GM03348 (cell line): ENCODE results near the gene EMILIN1.
"Not testable (repeated sequence)": the region's sequence is repeated elsewhere in the genome, so short reads cannot be mapped to it uniquely, and the experiment has no call there.

Experiments
- DNase-seq: peaks from one replicate; pipeline ENCODE4 v3.0.0; 2012; ENCODE audit warnings: low spot score

EMILIN1 gene

DNA sequence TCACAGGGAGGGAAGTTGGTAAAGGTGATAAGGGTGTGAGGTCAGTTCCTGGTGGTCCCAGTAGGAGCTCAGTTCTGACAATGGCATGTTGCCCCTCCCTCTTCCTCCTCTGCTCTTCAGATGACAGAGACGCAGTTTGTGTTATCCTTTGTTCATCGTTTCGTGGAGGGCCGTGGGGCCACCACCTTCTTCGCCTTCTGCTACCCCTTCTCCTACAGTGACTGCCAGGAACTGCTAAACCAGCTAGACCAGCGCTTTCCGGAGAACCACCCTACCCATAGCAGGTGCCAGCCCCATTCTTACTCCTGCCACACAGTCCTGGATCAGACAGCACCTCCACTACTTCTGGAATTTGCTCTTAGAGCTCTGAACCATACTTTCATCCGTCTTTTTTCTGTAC is 24.6 kb upstream of the EMILIN1 start:
- DNase-seq = no peak

DNA sequence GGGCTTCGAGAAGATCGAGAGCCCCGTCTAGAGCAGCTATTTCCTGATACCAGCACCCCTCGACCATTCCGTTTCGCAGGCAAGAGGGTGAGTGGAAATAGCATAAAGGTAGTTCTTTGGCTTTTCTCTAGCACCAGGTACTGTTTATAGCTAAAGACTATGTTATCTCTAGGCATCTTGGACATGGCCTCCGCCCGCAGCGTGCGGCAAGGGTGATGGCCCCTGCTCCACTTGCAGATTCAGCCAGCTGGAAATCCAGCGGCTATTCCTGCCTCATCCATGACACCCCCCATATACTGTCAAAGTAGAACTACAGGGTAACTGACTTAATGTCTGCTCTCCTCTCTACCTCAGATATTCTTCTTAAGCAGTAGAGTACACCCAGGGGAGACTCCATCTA is 23.7 kb upstream of the EMILIN1 start:
- DNase-seq = no peak

DNA sequence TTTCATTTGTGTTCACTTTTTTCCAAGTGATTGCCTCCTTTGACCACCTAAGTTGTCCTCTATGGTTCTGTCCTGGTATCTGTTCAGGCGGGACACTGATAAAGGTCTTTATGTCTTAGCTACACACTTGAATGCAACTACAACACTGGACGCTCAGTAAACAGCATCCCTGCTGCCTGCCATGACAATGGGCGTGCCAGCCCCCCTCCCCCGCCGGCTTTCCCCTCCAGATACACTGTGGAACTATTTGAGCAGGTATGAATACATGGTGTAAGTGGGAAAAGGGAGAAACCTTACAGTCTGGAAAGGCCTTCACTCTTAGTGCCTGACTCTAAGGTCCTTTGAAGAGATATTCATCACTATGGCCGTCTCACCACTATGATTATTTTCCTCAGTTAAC is 21.2 kb upstream of the EMILIN1 start:
- DNase-seq = no peak

DNA sequence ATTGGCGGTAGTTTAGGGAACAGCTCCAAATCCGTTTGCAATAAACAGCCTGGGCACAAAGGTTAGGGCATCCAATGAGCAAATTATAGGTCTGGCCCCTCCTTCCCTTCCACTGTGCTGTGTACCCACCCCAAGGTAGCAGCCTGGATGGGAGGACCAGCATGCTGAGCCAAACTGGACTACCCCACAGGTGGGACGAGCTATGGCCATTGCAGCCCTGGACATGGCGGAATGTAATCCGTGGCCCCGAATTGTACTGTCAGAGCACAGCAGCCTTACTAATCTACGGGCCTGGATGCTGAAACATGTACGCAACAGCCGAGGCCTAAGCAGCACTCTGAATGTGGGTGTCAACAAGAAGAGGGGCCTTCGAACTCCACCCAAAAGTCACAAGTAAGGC is 20.2 kb upstream of the EMILIN1 start:
- no peak for DNase-seq

DNA sequence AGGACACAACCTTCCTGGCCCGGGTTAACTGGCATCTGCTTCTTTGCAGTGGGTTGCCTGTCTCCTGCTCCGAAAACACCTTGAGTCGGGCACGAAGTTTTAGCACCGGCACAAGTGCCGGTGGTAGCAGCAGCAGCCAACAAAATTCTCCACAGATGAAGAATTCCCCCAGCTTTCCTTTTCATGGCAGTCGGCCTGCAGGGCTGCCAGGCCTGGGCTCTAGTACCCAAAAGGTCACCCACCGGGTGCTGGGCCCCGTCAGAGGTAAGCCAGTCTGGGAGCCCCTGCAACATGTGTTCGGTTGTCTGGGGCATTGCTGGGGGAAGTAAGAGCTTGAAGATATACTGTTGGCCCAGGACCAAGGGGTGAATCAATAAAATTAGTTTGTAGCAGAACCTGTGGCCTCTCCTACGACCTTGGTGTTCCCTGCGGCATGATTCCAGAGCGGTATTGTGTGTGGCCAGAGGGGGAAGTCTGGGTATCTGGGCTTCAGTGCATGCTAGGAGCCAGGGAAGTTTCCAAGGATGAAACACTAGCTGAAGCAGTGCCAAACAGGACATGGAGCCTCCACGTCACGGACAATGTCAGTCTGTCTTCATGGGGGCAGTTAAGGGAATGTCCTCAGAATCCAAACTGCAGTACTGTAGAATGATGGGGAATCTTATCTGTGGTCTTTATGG is 19.1 kb upstream of the EMILIN1 start:
- no peak for DNase-seq

DNA sequence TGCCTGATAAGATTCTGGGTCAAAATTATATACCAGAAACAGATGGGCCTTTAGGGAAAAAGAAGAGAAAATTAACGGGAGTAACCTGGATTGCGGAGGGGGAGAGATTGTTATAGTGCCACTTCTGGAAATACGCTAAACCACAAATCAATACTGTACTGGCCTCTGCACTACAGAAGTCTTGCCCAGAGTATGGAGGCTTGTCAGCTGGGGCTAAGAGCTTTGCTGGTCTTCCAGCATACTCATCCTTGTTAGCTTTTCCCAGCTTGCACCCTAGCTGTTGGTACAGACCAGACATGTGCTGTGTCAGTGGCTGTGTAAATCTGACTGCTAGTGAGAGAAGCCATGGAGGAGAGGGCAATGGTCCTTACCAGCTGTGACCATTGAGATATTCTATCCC is 18.1 kb upstream of the EMILIN1 start:
- DNase-seq = no peak

DNA sequence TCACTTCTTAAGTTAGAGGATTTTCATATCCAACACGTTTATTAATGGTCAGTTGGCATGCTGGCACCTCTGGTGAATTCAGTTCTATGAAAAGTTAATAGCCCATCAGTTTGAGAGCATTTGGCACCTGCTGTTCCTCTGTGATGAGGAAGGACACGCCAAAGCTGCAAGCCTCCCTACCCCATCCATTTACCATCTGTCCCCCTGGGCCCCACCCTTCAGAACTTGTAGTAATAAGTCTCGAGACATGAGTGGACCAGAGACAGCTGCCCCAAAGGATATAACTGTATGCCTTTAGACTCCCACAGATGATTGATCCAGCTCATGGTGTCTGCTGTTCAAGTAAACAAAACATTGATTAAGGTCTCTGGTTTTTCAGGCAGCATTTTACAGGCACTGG is 13.3 kb upstream of the EMILIN1 start:
- no peak for DNase-seq

DNA sequence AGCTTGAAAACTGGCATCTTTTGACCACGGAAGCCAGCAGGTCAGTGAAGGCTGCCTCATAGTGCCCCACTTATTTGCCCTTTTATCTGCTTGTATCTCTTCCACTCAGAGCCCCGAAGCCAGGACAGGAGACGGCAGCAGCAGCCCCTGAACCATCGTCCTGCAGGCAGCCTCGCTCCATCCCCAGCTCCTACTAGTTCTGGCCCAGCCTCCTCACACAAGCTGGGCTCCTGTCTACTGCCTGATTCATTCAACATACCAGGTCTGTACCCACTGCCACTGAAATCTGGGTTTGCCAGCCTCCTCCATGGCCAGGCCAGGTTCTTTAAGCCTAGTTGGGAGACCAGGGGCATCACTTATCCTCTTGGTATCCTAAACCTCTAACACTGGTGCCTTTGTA is 11.0 kb upstream of the EMILIN1 start:
- no peak for DNase-seq

DNA sequence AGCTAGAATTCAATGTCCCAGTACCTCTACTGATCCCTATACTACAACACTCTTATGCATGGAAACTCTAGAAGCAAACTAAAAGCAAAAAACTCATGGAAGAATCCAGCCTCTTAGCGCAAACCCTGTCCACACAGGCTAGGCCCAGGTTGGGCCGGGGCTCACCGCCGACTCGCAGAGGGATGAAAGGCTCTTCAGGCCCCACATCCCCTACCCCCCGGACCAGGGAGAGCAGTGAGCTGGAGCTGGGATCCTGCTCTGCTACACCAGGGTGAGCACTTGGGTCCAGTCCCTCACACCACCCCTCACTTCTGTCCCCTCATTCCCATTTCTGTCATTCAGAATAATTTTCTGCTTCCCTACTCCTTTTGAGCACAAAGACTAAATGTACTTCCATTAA is 9.0 kb upstream of the EMILIN1 start:
- no peak for DNase-seq

DNA sequence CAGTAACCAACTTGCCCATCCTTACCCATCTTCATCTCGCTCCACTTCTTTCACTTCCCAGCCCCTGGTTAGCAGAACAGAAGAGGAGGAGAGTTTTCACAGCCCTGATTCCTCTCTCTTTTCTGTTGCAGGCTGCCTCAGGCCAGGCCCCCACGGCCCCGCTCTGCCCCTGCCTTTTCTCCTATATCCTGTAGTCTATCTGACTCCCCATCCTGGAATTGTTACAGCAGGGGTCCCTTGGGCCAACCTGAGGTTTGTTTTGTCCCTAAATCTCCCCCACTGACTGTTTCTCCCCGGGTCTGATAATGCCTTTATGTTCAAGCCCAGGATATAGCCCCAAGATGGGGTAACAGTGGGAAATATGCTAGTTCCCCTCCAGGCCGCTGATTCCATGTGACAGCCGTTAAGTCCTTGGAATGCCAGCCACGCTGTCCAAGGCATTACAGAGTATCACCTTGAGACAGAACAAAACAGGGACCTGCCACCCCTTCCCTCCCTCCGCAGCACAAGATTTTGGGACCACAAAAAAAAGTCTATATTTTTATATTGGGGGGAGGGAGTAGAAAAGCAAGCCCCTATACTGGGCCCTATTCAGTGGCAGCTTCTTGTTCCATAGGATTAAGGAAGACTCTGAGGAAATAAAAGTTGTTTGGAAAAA is 8.3 kb upstream of the EMILIN1 start:
- DNase-seq = no peak

DNA sequence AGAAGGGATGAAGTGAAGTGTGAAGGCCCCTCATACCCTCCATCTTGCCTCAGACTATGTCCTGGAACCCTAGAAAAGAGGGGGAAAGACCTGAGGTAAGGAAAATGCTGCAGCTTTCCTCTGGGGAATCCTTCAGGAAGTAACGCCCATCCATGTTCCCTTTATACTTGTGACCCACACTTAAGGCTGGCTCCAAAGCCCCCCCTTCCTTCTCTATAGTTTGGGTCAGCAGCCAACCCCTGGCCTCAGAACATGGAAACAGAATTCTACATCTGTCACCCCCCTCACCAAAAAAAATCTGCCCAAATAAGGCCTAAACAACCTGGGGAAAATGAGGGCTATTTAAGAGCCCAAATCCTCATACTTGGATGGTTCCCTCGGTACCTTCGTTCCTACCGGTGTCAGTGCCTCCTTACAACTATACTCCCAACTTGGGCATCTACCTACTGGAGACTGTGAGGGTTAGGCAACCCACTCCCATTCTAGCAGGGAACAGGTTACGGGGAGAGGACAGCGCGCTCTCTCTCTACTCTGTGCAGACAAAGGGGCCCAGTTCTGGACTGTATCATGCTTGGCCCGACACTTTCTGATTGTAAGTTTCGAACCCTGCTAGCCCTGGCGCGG is 7.7 kb upstream of the EMILIN1 start:
- no peak for DNase-seq

DNA sequence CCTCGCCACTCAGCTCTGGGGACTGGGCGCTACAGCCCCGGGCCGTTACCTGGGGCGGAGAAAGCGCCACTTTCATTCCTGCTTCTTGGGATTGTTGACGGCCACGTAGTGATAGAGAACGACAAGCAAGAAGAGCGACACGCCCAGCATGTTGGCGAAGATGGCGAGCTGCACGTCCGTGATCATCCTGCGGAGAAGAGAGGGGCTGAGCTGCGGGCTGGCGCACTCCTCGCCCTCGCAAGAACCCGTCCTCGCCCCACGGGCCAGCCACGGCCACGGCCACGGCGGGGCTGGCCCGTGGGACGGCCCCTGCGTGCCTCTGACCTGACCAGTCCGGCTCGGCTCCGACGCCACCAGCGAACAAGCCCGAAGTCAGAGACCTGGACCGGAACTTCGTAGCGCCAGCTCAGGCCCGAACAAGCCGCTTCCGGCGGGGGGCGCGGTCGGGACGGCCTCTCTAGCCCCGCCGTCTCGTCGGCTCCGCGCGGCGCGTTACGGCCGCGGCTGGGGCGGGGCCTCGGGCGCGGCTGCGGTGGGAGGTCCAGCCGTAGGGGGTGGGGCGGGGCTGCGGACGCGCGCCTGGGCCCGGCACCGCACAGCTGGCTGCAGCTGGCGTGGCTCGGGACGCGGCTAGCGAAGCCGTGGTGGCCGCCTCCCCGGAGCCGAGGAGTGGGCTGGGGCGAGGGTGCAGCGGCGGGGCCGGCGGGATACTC is 7.0 kb upstream of the EMILIN1 start, which contains the start of gene OST4:
TSS of gene OST4 (minus strand) at position 378 of the 713 bp plus-strand sequence.
- DNase-seq = peak; percentile 97

DNA sequence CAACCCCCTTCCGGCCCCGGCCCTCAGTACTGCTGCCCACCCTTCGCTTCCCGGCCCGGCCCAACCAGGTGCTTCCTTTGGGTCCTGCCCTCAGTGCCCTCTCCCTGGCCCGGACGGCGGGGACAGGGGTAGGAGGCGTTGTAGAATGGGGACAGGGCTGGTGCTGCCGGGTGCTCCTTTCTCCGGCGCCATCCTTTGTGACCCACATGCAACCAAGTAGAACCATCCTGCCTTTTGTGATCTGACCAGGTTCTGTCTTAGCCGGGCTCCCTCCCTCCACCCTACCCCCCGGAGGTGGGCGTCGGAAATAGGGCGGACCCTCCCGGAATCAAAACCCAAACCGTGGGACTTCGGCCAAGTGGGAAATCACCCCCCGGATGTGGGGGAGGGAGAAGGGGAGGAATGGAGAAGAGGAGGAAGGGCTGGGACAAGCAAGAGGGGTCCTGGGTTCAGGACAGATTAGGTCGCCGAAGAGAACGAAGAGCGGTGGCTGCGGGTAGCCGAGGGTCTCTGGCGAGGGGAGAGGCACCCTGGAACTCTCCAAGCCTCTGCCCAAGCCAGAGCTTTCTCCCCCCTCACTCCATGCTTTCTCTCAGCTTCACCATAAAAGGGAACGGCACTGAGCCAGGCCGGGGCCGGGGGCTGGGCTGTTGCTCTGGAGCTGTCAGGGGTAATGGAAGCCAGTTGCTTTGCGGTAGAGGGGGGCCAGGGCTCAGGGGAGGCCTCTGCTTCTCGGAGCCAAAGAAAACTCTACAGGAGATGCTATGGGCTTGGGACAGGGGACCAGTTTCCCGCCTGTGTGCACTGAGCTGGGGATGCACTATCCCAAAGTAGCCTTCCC is 6.2 kb upstream of the EMILIN1 start:
- peak; percentile 25 for DNase-seq

DNA sequence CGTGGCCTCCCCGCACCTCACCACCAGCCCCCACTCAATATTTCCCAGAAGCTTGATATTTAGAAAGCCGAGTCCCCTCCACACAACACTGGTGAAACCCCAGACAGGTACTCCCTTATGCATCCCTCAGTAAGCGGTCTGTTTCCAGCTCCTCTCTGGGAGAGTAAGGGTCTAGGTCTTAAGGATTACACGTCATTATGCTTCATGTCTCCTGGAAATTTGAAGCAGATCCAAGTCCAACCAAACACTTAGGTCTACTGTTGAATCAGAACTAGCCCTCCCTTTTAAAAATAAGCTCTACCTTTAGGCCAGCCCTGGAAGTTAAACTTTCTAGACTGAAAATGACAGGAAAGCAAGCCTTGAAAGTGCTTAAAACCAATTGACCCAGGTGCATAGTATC is 5.5 kb upstream of the EMILIN1 start:
- no peak for DNase-seq

DNA sequence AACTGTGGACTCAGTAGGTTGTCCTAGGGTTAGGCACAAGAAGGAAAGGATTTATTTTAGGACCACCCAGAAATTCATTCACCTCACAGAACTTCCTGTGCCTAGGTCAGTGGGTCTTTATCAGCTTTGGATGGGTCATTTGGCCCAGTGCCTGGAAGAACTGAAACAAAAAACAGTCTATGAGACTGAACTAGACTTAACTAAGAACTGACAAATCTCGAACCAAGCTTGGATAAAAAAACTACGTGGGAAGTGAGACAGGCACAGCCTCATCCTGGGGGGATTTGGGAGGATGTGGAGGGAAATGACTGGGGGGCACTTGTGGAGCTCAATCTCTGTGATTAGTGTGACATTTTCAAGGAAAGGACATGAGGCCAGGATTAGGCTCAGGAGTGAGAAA is 4.6 kb upstream of the EMILIN1 start:
- DNase-seq = no peak

DNA sequence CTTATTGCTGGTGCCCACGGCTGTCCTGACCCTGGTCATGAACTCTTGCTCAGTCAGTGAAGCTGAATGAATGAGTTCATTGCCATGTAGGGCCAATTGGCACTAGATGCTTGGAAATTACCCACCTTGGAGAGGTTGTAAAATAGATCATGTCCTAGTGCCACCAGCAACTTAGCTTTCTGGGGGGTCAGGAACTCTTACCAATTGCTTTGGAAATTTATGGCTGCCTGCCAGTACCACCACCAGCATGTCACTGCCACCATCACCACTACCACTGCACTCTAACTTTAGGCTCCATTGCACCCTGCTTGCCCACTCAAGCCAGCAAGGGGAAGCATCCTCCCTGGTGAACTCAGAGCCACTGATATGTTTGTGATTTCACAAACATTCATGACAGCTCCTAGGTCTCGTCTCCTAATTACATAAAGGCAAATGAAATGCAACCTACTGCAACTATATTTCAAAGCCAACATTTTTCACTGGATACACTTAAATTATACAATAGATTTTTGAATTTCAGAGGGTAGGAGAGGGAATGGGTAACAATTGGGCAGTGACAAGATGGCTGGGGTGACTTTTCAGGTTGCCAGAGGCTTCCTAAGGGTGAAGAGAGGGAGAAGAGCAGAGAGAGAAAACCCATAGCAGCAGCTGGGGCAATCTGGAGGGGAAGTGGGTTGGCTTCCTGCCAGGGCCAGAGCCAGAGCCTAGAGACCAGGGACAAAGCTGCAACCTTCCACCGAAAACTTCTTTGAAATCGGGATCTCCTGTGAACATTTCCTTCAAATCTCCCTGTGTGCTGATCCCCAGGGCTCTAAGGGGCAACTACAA is 3.5 kb upstream of the EMILIN1 start:
- no peak for DNase-seq

DNA sequence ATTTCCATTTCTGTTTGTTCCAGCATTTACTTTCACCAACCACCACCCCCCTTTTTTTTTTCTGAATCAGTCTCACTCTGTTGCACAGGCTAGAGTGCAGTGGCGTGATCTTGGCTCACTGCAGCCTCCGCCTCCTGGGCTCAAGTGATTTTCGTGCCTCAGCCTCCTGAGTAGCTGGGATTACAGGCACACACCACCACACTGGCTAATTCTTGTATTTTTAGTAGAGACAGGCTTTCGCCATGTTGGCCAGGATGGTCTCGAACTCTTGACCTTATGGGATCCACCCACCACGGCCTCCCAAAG is 2.9 kb upstream of the EMILIN1 start:
- DNase-seq = not testable (repeated sequence)

DNA sequence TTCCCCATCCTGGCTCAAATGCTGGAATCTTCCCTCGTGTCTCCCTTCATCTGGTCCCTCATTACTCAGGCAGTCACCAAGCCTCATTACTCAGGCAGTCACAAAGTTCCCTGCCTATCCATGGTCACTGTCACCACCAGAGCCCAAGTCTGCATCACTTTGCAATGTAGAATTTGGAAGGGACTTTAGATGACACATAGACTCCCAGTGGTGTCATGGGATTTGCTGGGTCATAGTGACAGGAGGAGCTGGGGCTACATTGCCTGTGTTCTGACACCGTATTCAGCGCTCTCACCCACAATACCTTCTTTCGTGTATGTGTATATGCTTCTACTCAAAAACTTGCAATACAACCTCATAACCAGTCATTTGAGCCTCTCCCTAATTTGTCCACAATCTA is 2.1 kb upstream of the EMILIN1 start:
- DNase-seq = no peak

DNA sequence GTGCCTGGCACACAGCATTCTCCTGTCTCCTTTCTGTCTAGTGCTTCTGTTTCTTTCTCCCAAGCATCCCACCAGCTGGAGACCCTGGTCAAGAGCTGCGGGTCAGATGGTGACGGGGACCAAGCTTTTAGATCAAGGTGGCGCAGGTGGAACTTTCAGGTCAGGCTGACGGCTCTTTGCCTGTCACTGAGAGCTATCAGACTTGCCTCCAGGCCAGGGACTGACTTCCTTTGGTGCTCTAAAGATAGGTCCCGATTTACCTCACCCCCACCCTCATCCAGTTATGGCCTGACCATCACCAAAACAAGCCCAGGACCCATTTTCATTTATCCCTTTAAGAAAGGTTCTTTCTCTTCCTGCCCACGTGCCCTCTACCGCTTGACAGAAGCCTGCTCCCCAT is 1.2 kb upstream of the EMILIN1 start:
- no peak for DNase-seq

DNA sequence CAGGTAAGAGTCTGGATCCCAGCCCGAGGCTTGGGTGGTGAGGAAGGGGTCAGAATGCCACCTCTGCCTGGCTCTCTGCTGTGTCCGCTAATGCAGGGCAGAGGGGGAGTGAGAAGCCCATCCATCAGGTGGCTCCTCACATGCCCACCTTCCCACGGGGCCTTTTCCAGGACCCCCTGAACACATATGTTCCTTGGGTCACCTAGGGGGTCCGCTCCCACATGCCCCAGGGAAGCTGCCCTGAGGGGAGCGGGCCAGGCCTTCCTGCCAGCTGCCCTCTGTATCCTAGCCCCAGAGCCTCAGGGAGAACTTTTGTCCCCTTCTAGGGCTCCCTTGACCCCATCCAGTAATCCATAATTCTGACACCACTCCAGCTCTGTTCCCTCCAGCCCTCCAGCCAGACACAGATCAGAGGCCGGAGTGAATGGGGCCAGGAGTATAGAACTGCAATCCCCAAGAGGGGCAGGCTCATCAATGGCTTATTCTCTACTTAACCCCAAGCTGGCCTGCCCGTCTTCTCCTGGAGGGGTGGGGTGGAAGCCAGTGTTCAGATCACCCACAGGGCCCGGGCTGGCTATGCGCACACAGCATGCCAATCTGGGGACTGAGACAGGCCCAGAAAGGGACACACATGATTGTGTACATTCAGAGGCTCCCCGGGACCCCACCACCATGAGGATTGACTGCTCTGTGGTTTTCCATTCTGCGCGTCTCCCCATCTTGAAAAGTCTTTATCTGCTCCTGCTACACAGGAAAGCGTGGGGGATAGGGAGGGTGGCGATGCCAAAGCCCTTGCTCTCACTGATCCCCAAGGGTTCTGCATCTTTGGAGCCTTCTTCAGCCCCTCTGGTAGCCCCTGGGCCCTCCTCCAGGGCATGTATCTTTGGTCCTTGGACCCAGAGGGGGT is 1.1 kb downstream of the EMILIN1 start:
- DNase-seq = peak; percentile 44
